B cell (primary cell): ENCODE measurements around the gene APLP2. TPM values are rescaled to one million over a fixed set of nuclear protein-coding genes. Genes with fewer than 3 reads are reported as not detected.

ENCODE experiments used
- ATAC-seq: fragments of 200-7000 bp; cut with Tn5 transposase; one replicate; pipeline ENCODE4 v1.10.0; 2021; ENCODE audit warnings: low read depth, mild to moderate bottlenecking, moderate number of reproducible peaks, moderate library complexity
- CTCF ChIA-PET: fragments of 350-600 bp; sonication (Branson Sonifier 250); formaldehyde crosslinking; loops from one replicate; lab custom pipeline; 2021; ENCODE audit warnings: antibody characterized with exemption, inconsistent platforms; lab: Charles Lee
- POLR2A ChIA-PET: fragments of 350-600 bp; sonication (Branson Sonifier 250); formaldehyde crosslinking; loops from one replicate; lab custom pipeline; 2021; ENCODE audit warnings: antibody characterized with exemption; lab: Charles Lee
- DNase-seq: peaks from one replicate; pipeline ENCODE4 v3.0.0; 2013
- H2AFZ ChIP-seq: 2 replicates; pipeline ENCODE4 v1.6.1; 2012; ENCODE audit warnings: mild to moderate bottlenecking, low read depth, low read length; ENCODE audit not compliant: insufficient read depth, poor library complexity, severe bottlenecking
- H3K27ac ChIP-seq, 2 donors: 1 replicate in 1 of 2; 2 replicates in 1 of 2; pipeline ENCODE4 v1.5.1; 2012 to 2013; ENCODE audit warnings: low read length in 2 of 2, mild to moderate bottlenecking in 2 of 2, moderate library complexity in 1 of 2
- H3K27me3 ChIP-seq, 4 experiments: fragments of 200-600 bp in 1 of 4; sonication (generic) in 1 of 4; replicated peaks in 1 of 4; 1 replicate in 2 of 4; 2 replicates in 2 of 4; pipeline versions ENCODE4 v1.6.1 to v1.7.0; 2013 to 2016; ENCODE audit warnings: low read length in 3 of 4, mild to moderate bottlenecking in 2 of 4, mixed read lengths in 1 of 4, moderate library complexity in 1 of 4; ENCODE audit not compliant: insufficient read depth in 4 of 4, control insufficient read depth in 3 of 4; ENCODE audit errors: control extremely low read depth in 1 of 4
- H3K36me3 ChIP-seq, 2 experiments: replicated peaks in 1 of 2; 1 replicate in 1 of 2; 2 replicates in 1 of 2; pipeline versions ENCODE4 v1.6.1 to v1.7.1; 2013; ENCODE audit warnings: low read length in 1 of 2; ENCODE audit not compliant: insufficient read depth in 2 of 2, control insufficient read depth in 1 of 2; ENCODE audit errors: control extremely low read depth in 1 of 2, extremely low read depth in 1 of 2
- H3K4me1 ChIP-seq, 2 donors: fragments of 200-600 bp in 1 of 2; sonication (generic) in 1 of 2; 1 replicate in 1 of 2; 2 replicates in 1 of 2; pipeline versions ENCODE4 v1.5.1 to v1.6.1; 2013 to 2017; ENCODE audit warnings: low read length in 2 of 2; ENCODE audit not compliant: control insufficient read depth in 2 of 2, insufficient read depth in 2 of 2
- H3K4me2 ChIP-seq: replicated peaks from 2 replicates; pipeline ENCODE3; 2012; ENCODE audit warnings: mild to moderate bottlenecking, low read depth, low read length; ENCODE audit not compliant: poor library complexity, severe bottlenecking
- H3K4me3 ChIP-seq, 5 experiments: fragments of 200-600 bp in 1 of 5; sonication (generic) in 1 of 5; 1 replicate in 3 of 5; 2 replicates in 2 of 5; pipeline versions ENCODE4 v1.5.1 to v1.7.0; 2011 to 2016; ENCODE audit warnings: low read length in 4 of 5, mild to moderate bottlenecking in 4 of 5, low read depth in 2 of 5, control low read depth in 1 of 5, moderate library complexity in 1 of 5; ENCODE audit not compliant: insufficient read depth in 1 of 5; ENCODE audit errors: control extremely low read depth in 1 of 5, extremely low read depth in 1 of 5
- H3K79me2 ChIP-seq: fragments of 200-600 bp; sonication (generic); one replicate; pipeline ENCODE4 v1.6.0; 2016; ENCODE audit warnings: low read length; ENCODE audit not compliant: control insufficient read depth, insufficient read depth
- H3K9ac ChIP-seq: fragments of 200-600 bp; sonication (generic); 2 replicates; pipeline ENCODE4 v1.6.1; 2017; ENCODE audit warnings: mild to moderate bottlenecking, low read length, moderate library complexity
- H3K9me3 ChIP-seq, 3 donors: one replicate each; pipeline versions ENCODE4 v1.6.1 to v1.7.1; 2013; ENCODE audit warnings: low read length in 2 of 3; ENCODE audit not compliant: control insufficient read depth in 2 of 3, insufficient read depth in 1 of 3; ENCODE audit errors: control extremely low read depth in 1 of 3
- H4K20me1 ChIP-seq: 2 replicates; pipeline ENCODE4 v1.6.0; 2012; ENCODE audit warnings: mild to moderate bottlenecking, low read length; ENCODE audit not compliant: insufficient read depth, control insufficient read depth, poor library complexity, severe bottlenecking
- H3K27ac Mint-ChIP-seq: one replicate; pipeline ENCODE4 v1.8.0; 2021; ENCODE audit warnings: mixed read lengths
- H3K27me3 Mint-ChIP-seq: one replicate; pipeline ENCODE4 v1.8.0; 2021; ENCODE audit warnings: mixed read lengths
- H3K4me1 Mint-ChIP-seq: one replicate; pipeline ENCODE4 v1.8.0; 2021; ENCODE audit warnings: mixed read lengths
- H3K4me3 Mint-ChIP-seq: one replicate; pipeline ENCODE4 v1.8.0; 2021; ENCODE audit warnings: mixed read lengths
- H3K9me3 Mint-ChIP-seq: one replicate; pipeline ENCODE4 v1.8.0; 2022; ENCODE audit warnings: mixed read lengths; ENCODE audit not compliant: insufficient read depth
- CTCF ChIP-seq: fragments of 200-600 bp; IDR thresholded peaks from one replicate; pipeline ENCODE4 v1.8.0; 2022; ENCODE audit warnings: antibody characterized with exemption, mild to moderate bottlenecking
- EZH2 ChIP-seq: IDR thresholded peaks from 2 replicates; pipeline ENCODE4 v1.6.1; 2012; ENCODE audit warnings: borderline replicate concordance, low read depth, mild to moderate bottlenecking, moderate library complexity, low read length; ENCODE audit not compliant: insufficient read depth, poor library complexity, severe bottlenecking
- WGBS: methylation state at CpG from one replicate; pipeline ENCODE4 v1.1.5; 2013; ENCODE audit warnings: missing lambda C conversion rate; ENCODE audit not compliant: insufficient coverage; 5-methylcytosine and 5-hydroxymethylcytosine counted together
- intact Hi-C: fragments of 100-400 bp; cut with micrococcal nuclease; formaldehyde crosslinking; loops from one replicate; pipeline ENCODE4 v1.10.0; 2022
- polyA plus RNA-seq: library from polyadenylated mRNA; depleted of rRNA; stranded (reverse); fragments of >200 nt; gene quantifications from 2 replicates; pipeline ENCODE4 v1.2.3, GENCODE V29; 2012
- total RNA-seq, 2 donors: library from RNA; stranded (reverse); fragments of 120-200 nt in 1 of 2; gene quantifications; 1 replicate in 1 of 2; 2 replicates in 1 of 2; pipeline versions ENCODE4 v1.2.3 to v1.2.4, GENCODE V29; 2013 to 2022

The APLP2 gene
- total and polyA plus RNA-seq, 2 donors (not counting 1 experiment from before 2014, with no cell fraction given): 84.2 to 102 TPM

GRCh38 chr11:130087294-130087926, 17.7 kb downstream of the APLP2 start:
- WGBS: no CpG with 5 or more reads among the region's 7 CpGs
- Histone ChIP-seq H4K20me1 (peaks cover 73% of the 10 kb centered on the region), H3K4me1 (peaks cover 12 to 19% of the 10 kb centered on the region in 2 donors), H3K9me3 (no peaks in the 10 kb centered on the region), H3K27me3 (no peaks in the 10 kb centered on the region), H3K27ac (peak overlapping the region in 1 of 2 donors; percentile 27), H3K4me3 (no peak overlapping the region), H3K4me2 (peak overlapping the region; percentile 10), H3K9ac (no peak overlapping the region), H3K36me3 (peaks cover 0 to 3% of the 10 kb centered on the region in 2 experiments), H2AFZ (no peak overlapping the region), H3K79me2 (peaks cover 75% of the 10 kb centered on the region)
- Mint-ChIP-seq H3K27ac (no peak overlapping the region), H3K4me3 (no peak overlapping the region), H3K9me3 (no peaks in the 10 kb centered on the region), H3K27me3 (no peaks in the 10 kb centered on the region), H3K4me1 (peaks cover 39% of the 10 kb centered on the region)
- TF ChIP-seq EZH2: no peak
- no peak for TF ChIP-seq CTCF
- DNase-seq: no peak
- ChIA-PET POLR2A (no interaction called here), CTCF (interaction anchor here (1.7 kb wide), 1 partner anchor 45 kb away, joined by 4 read pairs; no protein-coding TSS in a partner anchor)
- intact Hi-C loops: no loop called here
- ATAC-seq: no peak

- H3K27ac Mint-ChIP-seq: no peak overlapping the region
- Histone ChIP-seq H4K20me1 (peaks cover 71% of the 10 kb centered on the region), H3K79me2 (peaks cover 67% of the 10 kb centered on the region), H3K4me2 (no peak overlapping the region), H3K9me3 (no peaks in the 10 kb centered on the region), H3K9ac (no peak overlapping the region), H3K27me3 (no peaks in the 10 kb centered on the region), H3K36me3 (peaks cover 0 to 3% of the 10 kb centered on the region in 2 experiments), H3K4me3 (no peak overlapping the region), H2AFZ (no peak overlapping the region), H3K27ac (no peak overlapping the region), H3K4me1 (peaks cover 12 to 19% of the 10 kb centered on the region in 2 donors)
- ATAC-seq: no peak
- ChIA-PET POLR2A (no interaction called here), CTCF (no interaction called here)
- no peaks in the 10 kb centered on the region for H3K9me3 Mint-ChIP-seq
- H3K4me1 Mint-ChIP-seq: peaks cover 40% of the 10 kb centered on the region
- WGBS: 73% methylated on average over 1 of the region's 2 CpGs
- TF ChIP-seq CTCF: no peak
- no peak for TF ChIP-seq EZH2
- intact Hi-C loops: no loop called here
- no peak for DNase-seq
- H3K4me3 Mint-ChIP-seq: no peak overlapping the region
- H3K27me3 Mint-ChIP-seq: no peaks in the 10 kb centered on the region
Observed at GRCh38 chr11:130088217-130088616, 18.5 kb downstream of the APLP2 start.
